PC-3 (cell line): ENCODE measurements around the gene A3GALT2.

ENCODE experiments used
- CTCF ChIP-seq: fragments of 300-600 bp; sonication (generic); conservative IDR thresholded peaks from 2 replicates; pipeline ENCODE4 v1.5.1; 2017; ENCODE audit warnings: antibody characterized with exemption, low read depth, mild to moderate bottlenecking, low read length
- EZH2phosphoT487 ChIP-seq: fragments of 300-600 bp; sonication (generic); IDR thresholded peaks from 2 replicates; pipeline ENCODE4 v1.6.1; 2018; ENCODE audit warnings: mild to moderate bottlenecking, antibody characterized with exemption, low read length, borderline replicate concordance

- TF ChIP-seq CTCF: no peak
- TF ChIP-seq EZH2phosphoT487: no peak
Measured at GRCh38 chr1:33292726-33293340, 28.1 kb downstream of the A3GALT2 start.
